OCI-LY3 (cell line): ENCODE data around the gene LRWD1.
"Not testable (repeated sequence)": the region's sequence is repeated elsewhere in the genome, so short reads cannot be mapped to it uniquely, and the experiment has no call there.

Experiments used
- CTCF ChIP-seq: fragments of 200-600, 300-600 bp; sonication (generic); IDR thresholded peaks from 2 replicates; pipeline ENCODE4 v1.5.1; 2014; ENCODE audit warnings: antibody characterized with exemption, low read length, low read depth
- EZH2phosphoT487 ChIP-seq: fragments of 200-600 bp; shearing (Covaris generic); IDR thresholded peaks from 2 replicates; pipeline ENCODE4 v1.6.1; 2018; ENCODE audit warnings: antibody characterized with exemption, mixed run types, low read depth

- not testable (repeated sequence) for TF ChIP-seq CTCF, EZH2phosphoT487
Observed at GRCh38 chr7:102516951-102517350, 52.2 kb downstream of the LRWD1 start.
